B cell (primary cell): ENCODE data around the gene PRSS50.

Source experiments
- CTCF ChIP-seq: fragments of 200-600 bp; IDR thresholded peaks from one replicate; pipeline ENCODE4 v1.8.0; 2022; ENCODE audit warnings: antibody characterized with exemption, mild to moderate bottlenecking
- EZH2 ChIP-seq: IDR thresholded peaks from 2 replicates; pipeline ENCODE4 v1.6.1; 2012; ENCODE audit warnings: borderline replicate concordance, low read depth, mild to moderate bottlenecking, moderate library complexity, low read length; ENCODE audit not compliant: insufficient read depth, poor library complexity, severe bottlenecking

- no peak for TF ChIP-seq CTCF
- no peak for TF ChIP-seq EZH2
These were observed 25.4 kb upstream of the PRSS50 start for GRCh38 chr3:46742992-46743585.
